Ovary (tissue), 3 donors: Measurements from ENCODE around the gene ZFPM1.

Source experiments
- CTCF ChIP-seq, 3 donors: fragments of 450-650 bp in 2 of 3; fragments of 200-600 bp in 1 of 3; IDR thresholded peaks; one replicate each; pipeline versions ENCODE4 v1.5.1 to v1.8.0; 2016 to 2022; ENCODE audit warnings: antibody characterized with exemption in 3 of 3, mild to moderate bottlenecking in 1 of 3
- EP300 ChIP-seq: sonication (generic); formaldehyde crosslinking; IDR thresholded peaks from one replicate; pipeline ENCODE4 v1.6.1; 2017; ENCODE audit warnings: antibody characterized with exemption
- POLR2A ChIP-seq: fragments of 450-650 bp; IDR thresholded peaks from one replicate; pipeline ENCODE4 v1.6.1; 2017; ENCODE audit warnings: antibody characterized with exemption, mild to moderate bottlenecking, moderate library complexity
- donor health status: DM: no; HTN: no; CAD: no.

DNA sequence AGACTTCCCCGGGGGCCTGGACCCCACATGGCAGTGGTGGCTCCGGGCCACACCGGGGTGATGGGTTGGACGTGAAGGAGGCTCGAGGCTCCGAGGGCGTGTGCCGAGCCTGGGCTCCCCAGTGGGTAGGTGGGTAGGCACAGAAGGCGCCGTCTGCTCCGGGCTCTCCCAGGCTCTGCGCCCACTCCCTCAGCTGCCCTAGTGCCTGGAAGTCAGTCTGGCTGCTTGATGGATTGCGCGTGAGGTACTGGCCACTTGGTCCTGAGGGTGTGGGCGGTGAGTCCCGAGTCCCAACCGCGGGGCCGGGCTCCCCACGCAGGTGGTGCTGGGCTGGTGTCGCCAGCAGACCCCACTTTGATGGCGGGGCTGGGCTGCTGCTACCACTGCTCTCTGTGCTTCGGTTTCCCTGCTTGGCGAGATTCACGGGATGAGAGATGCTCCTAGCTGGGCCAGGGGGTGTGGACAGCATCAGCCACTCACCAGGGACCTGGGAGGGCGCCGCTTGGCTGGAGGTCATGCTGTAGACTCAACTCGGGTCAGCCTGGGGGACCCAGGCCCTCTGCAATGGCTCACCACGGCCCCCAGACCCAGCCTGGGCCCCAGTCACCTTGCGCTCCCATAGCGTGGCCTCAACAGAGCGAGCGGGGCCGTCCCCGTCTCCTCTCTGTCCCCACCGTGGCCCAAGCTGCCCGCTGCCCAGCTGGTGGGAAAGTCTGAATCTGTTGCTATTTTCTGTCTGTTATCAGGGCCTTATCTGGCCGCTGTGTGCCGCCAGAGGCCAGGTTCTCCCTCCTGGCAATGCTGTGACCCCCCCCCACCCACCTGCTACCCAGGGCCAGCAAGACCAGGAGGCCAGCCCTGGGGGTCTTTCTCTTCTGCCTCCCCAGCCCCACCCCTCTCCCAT is 26.1 kb downstream of the ZFPM1 start:
- TF ChIP-seq CTCF (IDR thresholded peaks at IDR 0.05), result no peak
- no peak for TF ChIP-seq POLR2A
- no peak for TF ChIP-seq EP300
